ENCODE data around the gene PHLPP1. TPM values are rescaled to one million over a fixed set of nuclear protein-coding genes. Genes with fewer than 3 reads are reported as not detected.

PHLPP1 gene
- total RNA-seq, 5 donors from 2014 or later (not counting 1 experiment from before 2014, with no cell fraction given), result 6.9 to 11.5 (median 7.4) TPM

GRCh38 chr18:62880673-62881364 is 165.5 kb downstream of the PHLPP1 start:
- Histone ChIP-seq H3K36me3 (ENCODE audit: control insufficient read depth in 2 of 2, extremely low read depth in 1 of 2, insufficient read depth in 1 of 2, low read length in 1 of 2) (no peaks in the 10 kb centered on the region), H3K9me3 (no peaks in the 10 kb centered on the region), H3K27ac (ENCODE audit: low read length) (no peak overlapping the region), H3K4me3 (ENCODE audit: control insufficient read depth in 1 of 2, extremely low read depth in 1 of 2, low read length in 1 of 2) (no peak overlapping the region), H3K4me1 (ENCODE audit: control insufficient read depth in 1 of 2, extremely low read depth in 1 of 2, insufficient read depth in 2 of 2, low read length in 2 of 2) (peaks cover 3 to 6% of the 10 kb centered on the region in 2 experiments), H3K27me3 (replicated peaks in 1 of 2; ENCODE audit: control insufficient read depth in 2 of 2, extremely low read depth in 1 of 2, insufficient read depth in 2 of 2, low read length in 1 of 2) (no peaks in the 10 kb centered on the region)
- DNase-seq (no peak), ATAC-seq (replicated peaks in 1 of 4) (no peak)
- Mint-ChIP-seq H3K27ac (no peak overlapping the region), H3K27me3 (no peaks in the 10 kb centered on the region), H3K4me3 (no peak overlapping the region), H3K4me1 (peaks cover 8 to 26% (median 12%) of the 10 kb centered on the region in 3 donors), H3K9me3 (no peaks in the 10 kb centered on the region), H3K36me3 (peaks cover 3% of the 10 kb centered on the region)
- POLR2A ChIA-PET, result no interaction called here
- CTCF ChIA-PET, result no interaction called here
- no CpG with 5 or more reads among the region's 4 CpGs for WGBS (ENCODE audit: insufficient coverage)

- peaks cover 3 to 6% of the 10 kb centered on the region in 2 experiments for H3K4me1 ChIP-seq (ENCODE audit: control insufficient read depth in 1 of 2, extremely low read depth in 1 of 2, insufficient read depth in 2 of 2, low read length in 2 of 2)
- no peak for DNase-seq
- H3K27ac ChIP-seq (ENCODE audit: low read length), result no peak overlapping the region
- H3K36me3 Mint-ChIP-seq, result peaks cover 3% of the 10 kb centered on the region
- no peak overlapping the region for H3K27ac Mint-ChIP-seq
- ATAC-seq (replicated peaks in 1 of 4), result no peak
- no peaks in the 10 kb centered on the region for H3K9me3 Mint-ChIP-seq
- 56% methylated on average over 3 of the region's 4 CpGs for WGBS (ENCODE audit: insufficient coverage)
- H3K27me3 ChIP-seq (replicated peaks in 1 of 2; ENCODE audit: control insufficient read depth in 2 of 2, extremely low read depth in 1 of 2, insufficient read depth in 2 of 2, low read length in 1 of 2), result no peaks in the 10 kb centered on the region
- no peaks in the 10 kb centered on the region for H3K27me3 Mint-ChIP-seq
- H3K36me3 ChIP-seq (ENCODE audit: control insufficient read depth in 2 of 2, extremely low read depth in 1 of 2, insufficient read depth in 1 of 2, low read length in 1 of 2), result no peaks in the 10 kb centered on the region
- ChIA-PET CTCF (no interaction called here), POLR2A (no interaction called here)
- H3K4me3 ChIP-seq (ENCODE audit: control insufficient read depth in 1 of 2, extremely low read depth in 1 of 2, low read length in 1 of 2), result no peak overlapping the region
- no peaks in the 10 kb centered on the region for H3K9me3 ChIP-seq
- H3K4me1 Mint-ChIP-seq, result peaks cover 8 to 24% (median 12%) of the 10 kb centered on the region in 3 donors
- no peak overlapping the region for H3K4me3 Mint-ChIP-seq
These were observed 166.2 kb downstream of the PHLPP1 start for GRCh38 chr18:62881509-62882016.

GRCh38 chr18:62883937-62884735 is 168.8 kb downstream of the PHLPP1 start:
- WGBS (ENCODE audit: insufficient coverage), result 100% methylated on average over 1 of the region's 6 CpGs
- no peak for ATAC-seq (replicated peaks in 1 of 4)
- H3K4me3 ChIP-seq (ENCODE audit: control insufficient read depth in 1 of 2, extremely low read depth in 1 of 2, low read length in 1 of 2), result no peak overlapping the region

GRCh38 chr18:62885804-62886203 is 170.5 kb downstream of the PHLPP1 start:
- H3K4me1 ChIP-seq (ENCODE audit: control insufficient read depth in 1 of 2, extremely low read depth in 1 of 2, insufficient read depth in 2 of 2, low read length in 2 of 2), result peaks cover 0 to 3% of the 10 kb centered on the region in 2 experiments
- no peaks in the 10 kb centered on the region for H3K36me3 ChIP-seq (ENCODE audit: control insufficient read depth in 2 of 2, extremely low read depth in 1 of 2, insufficient read depth in 1 of 2, low read length in 1 of 2)
- no peak overlapping the region for H3K4me3 Mint-ChIP-seq
- no peak overlapping the region for H3K27ac Mint-ChIP-seq
- no peaks in the 10 kb centered on the region for H3K27me3 ChIP-seq (replicated peaks in 1 of 2; ENCODE audit: control insufficient read depth in 2 of 2, extremely low read depth in 1 of 2, insufficient read depth in 2 of 2, low read length in 1 of 2)
- no peaks in the 10 kb centered on the region for H3K9me3 Mint-ChIP-seq
- ATAC-seq (replicated peaks in 1 of 4), result no peak
- H3K27me3 Mint-ChIP-seq, result no peaks in the 10 kb centered on the region
- H3K9me3 ChIP-seq, result no peaks in the 10 kb centered on the region
- CTCF ChIA-PET, result interaction anchor here in 1 of 2 donors (0.6 kb wide), 1 partner anchor 449 kb away, joined by 6 read pairs; no protein-coding TSS in a partner anchor
- no peak overlapping the region for H3K27ac ChIP-seq (ENCODE audit: low read length)
- no CpG with 5 or more reads among the region's 3 CpGs for WGBS (ENCODE audit: insufficient coverage)
- POLR2A ChIA-PET, result no interaction called here
- DNase-seq, result no peak
- peaks cover 3% of the 10 kb centered on the region for H3K36me3 Mint-ChIP-seq
- no peak overlapping the region for H3K4me3 ChIP-seq (ENCODE audit: control insufficient read depth in 1 of 2, extremely low read depth in 1 of 2, low read length in 1 of 2)
- H3K4me1 Mint-ChIP-seq, result peaks cover 0 to 4% (median 0%) of the 10 kb centered on the region in 3 donors

More at GRCh38 chr18:62883937-62884735, 168.8 kb downstream of the PHLPP1 start:
- no peaks in the 10 kb centered on the region for H3K9me3 ChIP-seq
- no peak overlapping the region for H3K27ac ChIP-seq (ENCODE audit: low read length)
- H3K36me3 ChIP-seq (ENCODE audit: control insufficient read depth in 2 of 2, extremely low read depth in 1 of 2, insufficient read depth in 1 of 2, low read length in 1 of 2), result no peaks in the 10 kb centered on the region
- peaks cover 3 to 4% of the 10 kb centered on the region in 2 experiments for H3K4me1 ChIP-seq (ENCODE audit: control insufficient read depth in 1 of 2, extremely low read depth in 1 of 2, insufficient read depth in 2 of 2, low read length in 2 of 2)
- Mint-ChIP-seq H3K27ac (no peak overlapping the region), H3K27me3 (no peaks in the 10 kb centered on the region), H3K9me3 (no peaks in the 10 kb centered on the region), H3K4me3 (no peak overlapping the region), H3K4me1 (peaks cover 8 to 12% (median 10%) of the 10 kb centered on the region in 3 donors), H3K36me3 (peaks cover 3% of the 10 kb centered on the region)
- POLR2A ChIA-PET, result interaction anchor here in 1 of 2 donors (0.7 kb wide), 1 partner anchor 155 kb away, joined by 3 read pairs; no protein-coding TSS in a partner anchor
- H3K27me3 ChIP-seq (replicated peaks in 1 of 2; ENCODE audit: control insufficient read depth in 2 of 2, extremely low read depth in 1 of 2, insufficient read depth in 2 of 2, low read length in 1 of 2), result no peaks in the 10 kb centered on the region
- DNase-seq, result no peak
- CTCF ChIA-PET, result interaction anchor here in 1 of 2 donors (0.6 kb wide), 1 partner anchor 922 kb away, joined by 5 read pairs; no protein-coding TSS in a partner anchor

GRCh38 chr18:62894681-62895390 is 179.5 kb downstream of the PHLPP1 start:
- Histone ChIP-seq H3K4me3 (ENCODE audit: control insufficient read depth in 1 of 2, extremely low read depth in 1 of 2, low read length in 1 of 2) (no peak overlapping the region), H3K27ac (ENCODE audit: low read length) (no peak overlapping the region), H3K27me3 (replicated peaks in 1 of 2; ENCODE audit: control insufficient read depth in 2 of 2, extremely low read depth in 1 of 2, insufficient read depth in 2 of 2, low read length in 1 of 2) (no peaks in the 10 kb centered on the region), H3K4me1 (ENCODE audit: control insufficient read depth in 1 of 2, extremely low read depth in 1 of 2, insufficient read depth in 2 of 2, low read length in 2 of 2) (no peaks in the 10 kb centered on the region), H3K36me3 (ENCODE audit: control insufficient read depth in 2 of 2, extremely low read depth in 1 of 2, insufficient read depth in 1 of 2, low read length in 1 of 2) (no peaks in the 10 kb centered on the region), H3K9me3 (no peaks in the 10 kb centered on the region)
- H3K4me3 Mint-ChIP-seq, result no peak overlapping the region
- H3K9me3 Mint-ChIP-seq, result no peaks in the 10 kb centered on the region
- H3K27ac Mint-ChIP-seq, result no peak overlapping the region
- 100% methylated on average over 4 of the region's 6 CpGs for whole genome bisulfite sequencing (ENCODE audit: insufficient coverage)
- ChIA-PET CTCF (interaction anchor here in 1 of 2 donors (0.9 kb wide), 1 partner anchor 108 kb away, joined by 3 read pairs; no protein-coding TSS in a partner anchor), POLR2A (no interaction called here)
- H3K36me3 Mint-ChIP-seq, result peaks cover 26% of the 10 kb centered on the region
- H3K4me1 Mint-ChIP-seq, result no peaks in the 10 kb centered on the region
- DNase-seq (no peak), ATAC-seq (replicated peaks in 1 of 4) (no peak)
- H3K27me3 Mint-ChIP-seq, result no peaks in the 10 kb centered on the region

GRCh38 chr18:62897153-62897552 is 181.8 kb downstream of the PHLPP1 start:
- no peak for ATAC-seq (replicated peaks in 1 of 4)
- Histone ChIP-seq H3K4me3 (ENCODE audit: control insufficient read depth in 1 of 2, extremely low read depth in 1 of 2, low read length in 1 of 2) (no peak overlapping the region), H3K36me3 (ENCODE audit: control insufficient read depth in 2 of 2, extremely low read depth in 1 of 2, insufficient read depth in 1 of 2, low read length in 1 of 2) (no peaks in the 10 kb centered on the region), H3K27me3 (replicated peaks in 1 of 2; ENCODE audit: control insufficient read depth in 2 of 2, extremely low read depth in 1 of 2, insufficient read depth in 2 of 2, low read length in 1 of 2) (no peaks in the 10 kb centered on the region), H3K9me3 (no peaks in the 10 kb centered on the region), H3K27ac (ENCODE audit: low read length) (no peak overlapping the region), H3K4me1 (ENCODE audit: control insufficient read depth in 1 of 2, extremely low read depth in 1 of 2, insufficient read depth in 2 of 2, low read length in 2 of 2) (no peaks in the 10 kb centered on the region)
- no peak for DNase-seq
- no peaks in the 10 kb centered on the region for H3K9me3 Mint-ChIP-seq
- H3K27me3 Mint-ChIP-seq, result no peaks in the 10 kb centered on the region
- ChIA-PET CTCF (interaction anchor here in 1 of 2 donors (0.6 kb wide), 2 partner anchors 542 to 1344 kb away, joined by 3 to 5 read pairs; no protein-coding TSS in a partner anchor), POLR2A (no interaction called here)
- peaks cover 26% of the 10 kb centered on the region for H3K36me3 Mint-ChIP-seq
- no peak overlapping the region for H3K4me3 Mint-ChIP-seq
- no peak overlapping the region for H3K27ac Mint-ChIP-seq
- no CpG with 5 or more reads among the region's 1 CpG for WGBS (ENCODE audit: insufficient coverage)
- H3K4me1 Mint-ChIP-seq, result no peaks in the 10 kb centered on the region
